PFSK-1 (cell line): ENCODE measurements around the gene CA12.

Source experiments
- FOXP2 ChIP-seq: optimal IDR thresholded peaks from 2 replicates; pipeline ENCODE3; 2011; ENCODE audit warnings: borderline replicate concordance, control low read depth, inconsistent platforms; ENCODE audit not compliant: insufficient read depth; ENCODE audit errors: extremely low read length, extremely low read depth
- POLR2AphosphoS5 ChIP-seq: IDR thresholded peaks from 2 replicates; pipeline ENCODE4 v1.6.1; 2012; ENCODE audit warnings: low read depth, mild to moderate bottlenecking, control low read depth, low read length, moderate library complexity
- SIN3A ChIP-seq: IDR thresholded peaks from 2 replicates; pipeline ENCODE4 v1.6.1; 2012; ENCODE audit warnings: mild to moderate bottlenecking, low read length, moderate library complexity, borderline replicate concordance; ENCODE audit not compliant: insufficient read depth
- TAF1 ChIP-seq: IDR thresholded peaks from 2 replicates; pipeline ENCODE4 v1.6.1; 2012; ENCODE audit warnings: low read length, control low read depth, borderline replicate concordance; ENCODE audit not compliant: insufficient read depth
- TF ChIP-seq, protein P1 (sequence below), 2 experiments: IDR thresholded peaks; 2 replicates each; pipeline versions ENCODE4 v1.6.1 to v1.8.0; 2011 to 2012; ENCODE audit warnings: low read depth in 2 of 2, low read length in 2 of 2, control low read depth in 1 of 2, inconsistent platforms in 1 of 2, mild to moderate bottlenecking in 1 of 2, moderate library complexity in 1 of 2; ENCODE audit not compliant: insufficient read depth in 1 of 2

Gene CA12

DNA sequence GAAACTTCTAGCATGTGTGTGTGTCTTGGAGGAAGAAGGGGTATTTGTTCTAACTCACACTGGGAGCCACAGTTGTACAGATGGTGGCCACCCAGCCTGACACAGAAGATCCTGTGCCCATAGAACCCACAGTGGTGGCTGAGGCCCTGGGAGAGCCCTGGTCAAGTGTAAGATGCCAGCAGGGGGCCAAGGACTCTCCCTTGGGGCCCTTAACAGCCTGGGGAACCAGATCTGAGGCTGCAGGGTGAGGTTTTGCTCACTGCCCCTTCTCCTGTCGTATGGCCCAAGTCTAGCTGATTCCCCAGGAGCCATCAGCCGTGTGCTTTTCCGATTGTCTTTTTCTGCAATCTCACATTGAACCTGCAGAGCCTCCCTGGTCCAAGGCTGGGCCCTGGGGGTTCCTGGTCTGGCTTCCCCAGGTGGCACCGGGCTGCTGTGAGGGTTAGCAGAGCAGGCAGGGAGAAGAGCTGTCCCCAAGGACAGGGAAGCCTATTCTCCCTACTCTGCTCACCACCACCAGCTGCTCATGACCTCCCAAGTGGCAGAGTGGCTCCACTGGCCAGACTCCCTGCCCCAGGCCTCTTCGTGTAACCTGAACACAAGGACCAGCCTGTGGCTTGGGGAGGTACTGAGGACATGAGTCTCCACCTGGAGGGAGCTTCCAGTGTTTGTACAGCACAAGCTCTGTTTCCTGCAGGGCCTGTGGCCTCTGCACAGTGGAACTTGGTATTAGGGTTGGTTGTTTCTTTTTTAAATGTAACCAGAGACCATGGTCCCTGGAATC, 51.9 kb downstream of the CA12 start:
- TF ChIP-seq TAF1 (no peak), FOXP2 (no peak), SIN3A (no peak), POLR2AphosphoS5 (no peak)
- TF ChIP-seq, protein P1, sequence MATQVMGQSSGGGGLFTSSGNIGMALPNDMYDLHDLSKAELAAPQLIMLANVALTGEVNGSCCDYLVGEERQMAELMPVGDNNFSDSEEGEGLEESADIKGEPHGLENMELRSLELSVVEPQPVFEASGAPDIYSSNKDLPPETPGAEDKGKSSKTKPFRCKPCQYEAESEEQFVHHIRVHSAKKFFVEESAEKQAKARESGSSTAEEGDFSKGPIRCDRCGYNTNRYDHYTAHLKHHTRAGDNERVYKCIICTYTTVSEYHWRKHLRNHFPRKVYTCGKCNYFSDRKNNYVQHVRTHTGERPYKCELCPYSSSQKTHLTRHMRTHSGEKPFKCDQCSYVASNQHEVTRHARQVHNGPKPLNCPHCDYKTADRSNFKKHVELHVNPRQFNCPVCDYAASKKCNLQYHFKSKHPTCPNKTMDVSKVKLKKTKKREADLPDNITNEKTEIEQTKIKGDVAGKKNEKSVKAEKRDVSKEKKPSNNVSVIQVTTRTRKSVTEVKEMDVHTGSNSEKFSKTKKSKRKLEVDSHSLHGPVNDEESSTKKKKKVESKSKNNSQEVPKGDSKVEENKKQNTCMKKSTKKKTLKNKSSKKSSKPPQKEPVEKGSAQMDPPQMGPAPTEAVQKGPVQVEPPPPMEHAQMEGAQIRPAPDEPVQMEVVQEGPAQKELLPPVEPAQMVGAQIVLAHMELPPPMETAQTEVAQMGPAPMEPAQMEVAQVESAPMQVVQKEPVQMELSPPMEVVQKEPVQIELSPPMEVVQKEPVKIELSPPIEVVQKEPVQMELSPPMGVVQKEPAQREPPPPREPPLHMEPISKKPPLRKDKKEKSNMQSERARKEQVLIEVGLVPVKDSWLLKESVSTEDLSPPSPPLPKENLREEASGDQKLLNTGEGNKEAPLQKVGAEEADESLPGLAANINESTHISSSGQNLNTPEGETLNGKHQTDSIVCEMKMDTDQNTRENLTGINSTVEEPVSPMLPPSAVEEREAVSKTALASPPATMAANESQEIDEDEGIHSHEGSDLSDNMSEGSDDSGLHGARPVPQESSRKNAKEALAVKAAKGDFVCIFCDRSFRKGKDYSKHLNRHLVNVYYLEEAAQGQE (IDR thresholded peaks at IDR 0.05; ENCODE audit: insufficient read depth in 1 of 2, low read depth in 2 of 2, low read length in 2 of 2): no peak

DNA sequence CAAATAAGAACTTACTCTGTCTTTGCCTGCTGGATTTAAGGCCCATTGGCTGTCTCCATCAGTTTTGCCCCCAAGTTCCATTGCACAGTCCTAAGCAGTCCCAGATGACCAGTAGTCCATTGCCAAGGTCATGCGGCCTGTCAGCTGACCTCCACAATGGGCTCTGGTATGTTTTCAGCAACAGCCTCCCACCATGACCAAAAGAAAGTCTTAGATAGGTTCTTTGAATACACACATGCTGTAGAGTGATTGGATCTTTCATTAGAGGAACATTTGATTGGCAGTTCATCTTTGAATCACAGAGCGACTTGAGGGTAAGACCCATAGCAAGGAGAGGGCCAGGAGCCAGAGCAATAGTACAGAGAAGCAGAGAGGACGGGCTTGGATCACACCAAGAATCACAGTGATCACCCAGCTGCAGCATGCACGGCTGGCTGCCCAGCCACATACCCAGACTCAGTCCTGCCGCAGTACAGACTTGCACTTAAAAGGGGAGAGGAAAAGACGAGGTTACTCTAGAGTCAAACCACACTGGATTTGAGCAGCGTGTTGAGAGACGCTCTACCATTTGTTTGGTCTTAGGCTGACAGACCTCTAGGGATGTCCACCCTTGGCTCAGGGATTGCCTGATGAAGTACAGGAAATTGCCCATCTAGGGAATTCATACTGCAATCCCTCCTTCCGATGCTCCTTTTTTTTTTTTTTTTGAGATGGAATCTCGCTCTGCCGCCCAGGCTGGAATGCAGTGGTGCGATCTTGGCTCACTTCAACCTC, 53.8 kb downstream of the CA12 start:
- TF ChIP-seq, protein P1 (IDR thresholded peaks at IDR 0.05; ENCODE audit: insufficient read depth in 1 of 2, low read depth in 2 of 2, low read length in 2 of 2): no peak
- TF ChIP-seq POLR2AphosphoS5 (no peak), TAF1 (no peak), SIN3A (no peak), FOXP2 (no peak)

DNA sequence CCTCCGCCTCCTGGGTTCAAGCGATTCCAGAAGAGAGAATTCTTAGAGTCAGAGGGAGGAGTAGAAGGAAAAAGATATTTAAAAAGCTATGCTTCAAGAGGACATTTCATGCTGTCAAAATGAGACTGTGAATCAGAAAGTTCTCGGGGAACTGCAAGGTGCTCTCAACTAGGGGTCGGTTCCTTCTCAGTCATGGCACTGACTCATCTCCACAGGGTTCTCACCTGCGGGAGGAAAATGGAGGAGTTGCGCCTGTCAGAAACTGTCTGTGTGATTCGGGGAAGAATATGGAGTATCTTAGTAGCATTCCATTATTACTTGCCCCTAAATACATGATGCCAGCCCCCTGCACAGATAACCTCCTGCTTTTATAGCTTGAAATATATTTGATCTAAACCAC, 56.9 kb downstream of the CA12 start:
- TF ChIP-seq SIN3A (no peak), POLR2AphosphoS5 (no peak), FOXP2 (no peak), TAF1 (no peak)
- TF ChIP-seq, protein P1 (IDR thresholded peaks at IDR 0.05; ENCODE audit: insufficient read depth in 1 of 2, low read depth in 2 of 2, low read length in 2 of 2): no peak

DNA sequence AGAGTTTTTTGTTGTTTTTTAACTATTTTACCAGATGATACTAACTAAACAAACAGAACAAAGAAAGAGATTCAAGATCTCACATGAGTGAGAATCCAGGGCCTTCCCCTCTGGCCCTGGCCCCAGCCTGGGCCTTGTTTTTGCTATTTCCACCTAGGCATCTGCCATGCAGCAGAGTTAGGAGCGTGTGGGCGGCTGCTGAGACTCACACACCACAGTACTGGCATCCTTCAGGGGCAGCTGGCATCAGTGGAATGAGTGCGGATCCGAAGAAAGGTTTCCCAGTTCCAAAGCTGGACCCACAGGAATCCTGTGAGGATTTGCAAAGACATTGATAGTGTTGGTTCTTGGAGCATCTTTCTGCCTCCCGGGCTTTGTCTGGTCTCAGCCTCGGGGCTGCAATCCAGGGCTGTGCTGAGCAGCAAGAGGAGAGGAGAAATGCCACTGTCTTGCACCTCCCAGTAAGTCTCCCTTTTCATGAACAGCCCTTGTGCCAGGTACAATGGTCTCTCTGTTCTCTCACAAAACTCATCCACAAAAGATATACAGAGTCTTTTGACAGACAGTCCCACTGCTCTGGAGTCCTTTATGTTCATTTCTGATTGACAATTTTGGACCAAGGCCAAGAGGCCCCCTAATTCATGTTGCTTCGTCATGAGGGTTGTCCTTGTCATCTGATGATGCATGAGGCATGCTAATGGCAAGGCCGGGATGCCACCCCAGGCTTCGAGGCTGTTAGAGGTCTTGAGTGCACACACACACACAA, 57.7 kb downstream of the CA12 start:
- TF ChIP-seq, protein P1 (IDR thresholded peaks at IDR 0.05; ENCODE audit: insufficient read depth in 1 of 2, low read depth in 2 of 2, low read length in 2 of 2): no peak
- TF ChIP-seq SIN3A (no peak), TAF1 (no peak), FOXP2 (no peak), POLR2AphosphoS5 (no peak)
